AG10803 (cell line): Measurements from ENCODE around the gene ATP8A2.

Experiments used
- DNase-seq: peaks from one replicate; pipeline ENCODE4 v3.0.0; 2010; ENCODE audit warnings: low read depth
- H3K4me3 ChIP-seq: 2 replicates; pipeline ENCODE4 v1.5.1; 2011; ENCODE audit warnings: mild to moderate bottlenecking, low read length, control low read depth
- TF ChIP-seq, protein P1 (sequence below): conservative IDR thresholded peaks from 2 replicates; pipeline ENCODE4 v1.5.1; 2011; ENCODE audit warnings: mild to moderate bottlenecking, low read length, control low read depth, inconsistent platforms

The ATP8A2 gene

DNA sequence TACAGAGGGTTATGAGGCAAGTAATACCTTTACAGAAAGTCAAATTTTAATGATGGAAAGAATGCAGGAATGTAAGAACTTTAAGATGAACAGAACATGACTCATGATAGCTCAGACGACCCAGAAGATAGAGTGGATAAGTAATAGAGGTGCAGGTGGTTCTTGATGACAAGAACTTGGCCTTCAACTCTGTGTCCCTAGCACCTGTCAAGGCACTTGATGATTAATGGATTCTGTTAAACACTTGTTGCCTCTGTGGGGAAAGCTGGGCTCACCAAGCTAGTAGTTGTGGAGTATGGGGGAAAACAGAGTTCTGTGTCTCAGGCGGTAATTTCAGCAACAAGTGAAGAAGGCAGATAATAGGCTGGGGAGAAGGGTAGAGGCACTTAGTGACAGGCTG, 306.2 kb downstream of the ATP8A2 start:
- no peak for DNase-seq
- H3K4me3 ChIP-seq = no peak overlapping the region
- TF ChIP-seq, protein P1, sequence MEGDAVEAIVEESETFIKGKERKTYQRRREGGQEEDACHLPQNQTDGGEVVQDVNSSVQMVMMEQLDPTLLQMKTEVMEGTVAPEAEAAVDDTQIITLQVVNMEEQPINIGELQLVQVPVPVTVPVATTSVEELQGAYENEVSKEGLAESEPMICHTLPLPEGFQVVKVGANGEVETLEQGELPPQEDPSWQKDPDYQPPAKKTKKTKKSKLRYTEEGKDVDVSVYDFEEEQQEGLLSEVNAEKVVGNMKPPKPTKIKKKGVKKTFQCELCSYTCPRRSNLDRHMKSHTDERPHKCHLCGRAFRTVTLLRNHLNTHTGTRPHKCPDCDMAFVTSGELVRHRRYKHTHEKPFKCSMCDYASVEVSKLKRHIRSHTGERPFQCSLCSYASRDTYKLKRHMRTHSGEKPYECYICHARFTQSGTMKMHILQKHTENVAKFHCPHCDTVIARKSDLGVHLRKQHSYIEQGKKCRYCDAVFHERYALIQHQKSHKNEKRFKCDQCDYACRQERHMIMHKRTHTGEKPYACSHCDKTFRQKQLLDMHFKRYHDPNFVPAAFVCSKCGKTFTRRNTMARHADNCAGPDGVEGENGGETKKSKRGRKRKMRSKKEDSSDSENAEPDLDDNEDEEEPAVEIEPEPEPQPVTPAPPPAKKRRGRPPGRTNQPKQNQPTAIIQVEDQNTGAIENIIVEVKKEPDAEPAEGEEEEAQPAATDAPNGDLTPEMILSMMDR = no peak

DNA sequence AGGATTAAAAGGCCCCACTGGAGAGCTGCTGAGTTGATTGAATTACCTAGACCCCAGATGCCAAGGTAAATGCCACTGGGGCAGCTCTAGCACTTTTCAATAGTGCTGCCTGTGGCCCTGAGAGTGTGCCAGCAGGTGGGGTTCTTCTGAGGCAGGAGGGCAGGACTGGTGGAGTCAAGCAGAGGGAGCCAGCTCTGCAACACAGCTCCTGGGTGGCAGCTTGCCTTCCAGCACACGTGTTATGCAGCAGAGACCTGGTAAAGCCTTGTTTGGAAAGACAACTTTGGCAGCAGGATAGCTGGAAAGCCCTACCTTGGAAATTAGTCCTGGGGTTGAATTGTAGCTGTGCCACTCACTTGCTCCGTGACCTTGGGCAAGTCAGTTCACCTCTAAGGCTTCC, 306.6 kb downstream of the ATP8A2 start:
- TF ChIP-seq, protein P1 = no peak
- no peak for DNase-seq

DNA sequence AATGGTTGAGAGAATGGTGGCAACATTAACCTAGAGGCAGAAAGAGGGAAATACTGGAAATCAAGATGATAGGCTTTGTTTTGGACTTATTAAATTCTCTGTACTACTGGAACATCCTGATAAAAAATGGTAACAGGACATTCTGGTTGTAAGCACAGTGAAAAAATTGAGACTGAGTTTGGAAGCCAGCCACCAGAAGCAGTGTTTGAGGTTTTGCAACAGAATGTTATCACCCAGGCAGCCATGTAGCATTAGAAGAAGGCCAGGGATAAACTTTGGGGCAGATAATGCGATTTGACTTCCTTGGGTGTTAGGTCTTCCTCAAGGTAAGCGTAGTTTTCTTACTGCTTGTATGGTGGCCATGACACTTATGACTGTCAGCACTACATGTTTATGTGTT, 307.4 kb downstream of the ATP8A2 start:
- DNase-seq = no peak
- no peak overlapping the region for H3K4me3 ChIP-seq
- TF ChIP-seq, protein P1 = no peak

More for the DNA sequence above, 306.6 kb downstream of the ATP8A2 start:
- H3K4me3 ChIP-seq = no peak overlapping the region

DNA sequence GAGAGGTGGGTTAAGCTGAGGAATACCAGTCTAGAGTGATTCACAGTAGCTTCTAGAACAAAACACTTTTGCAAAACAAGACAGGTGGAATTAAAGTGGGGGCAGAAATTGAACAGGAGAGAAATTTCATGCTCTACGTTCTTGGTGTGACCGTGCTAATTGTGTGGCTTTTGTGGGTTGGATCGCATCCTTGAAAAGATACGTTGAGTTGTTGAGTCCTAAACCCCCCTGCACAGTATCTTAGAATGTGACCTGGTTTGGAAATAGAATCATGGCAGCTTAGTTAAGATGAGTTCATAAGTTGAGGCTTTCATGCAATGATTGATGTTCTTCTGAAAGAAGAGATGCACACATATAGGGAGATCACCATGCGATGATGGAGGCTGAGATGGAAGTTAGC, 308.2 kb downstream of the ATP8A2 start:
- DNase-seq = no peak
- no peak overlapping the region for H3K4me3 ChIP-seq
- TF ChIP-seq, protein P1 = no peak

DNA sequence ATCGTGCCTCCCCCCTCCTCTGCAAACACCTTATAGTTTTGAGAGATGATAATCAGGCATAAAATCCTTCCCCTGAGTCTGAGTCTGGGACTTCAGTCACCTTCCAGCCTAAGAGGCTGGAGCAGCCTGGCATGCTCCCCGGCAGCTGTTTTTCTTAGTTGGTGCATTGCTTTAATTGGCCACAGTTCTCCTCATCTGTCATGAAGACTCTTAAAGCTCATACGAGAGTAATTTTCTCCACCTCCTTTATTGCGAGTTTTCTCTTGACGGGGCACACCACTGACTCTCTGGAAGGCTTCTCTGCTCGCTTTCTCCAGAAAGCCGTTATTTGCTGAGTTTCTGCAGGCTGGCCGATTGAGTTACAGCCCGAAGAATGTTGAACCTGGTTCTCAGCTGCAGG, 310.5 kb downstream of the ATP8A2 start:
- TF ChIP-seq, protein P1 = no peak
- DNase-seq = no peak
- H3K4me3 ChIP-seq = no peak overlapping the region

DNA sequence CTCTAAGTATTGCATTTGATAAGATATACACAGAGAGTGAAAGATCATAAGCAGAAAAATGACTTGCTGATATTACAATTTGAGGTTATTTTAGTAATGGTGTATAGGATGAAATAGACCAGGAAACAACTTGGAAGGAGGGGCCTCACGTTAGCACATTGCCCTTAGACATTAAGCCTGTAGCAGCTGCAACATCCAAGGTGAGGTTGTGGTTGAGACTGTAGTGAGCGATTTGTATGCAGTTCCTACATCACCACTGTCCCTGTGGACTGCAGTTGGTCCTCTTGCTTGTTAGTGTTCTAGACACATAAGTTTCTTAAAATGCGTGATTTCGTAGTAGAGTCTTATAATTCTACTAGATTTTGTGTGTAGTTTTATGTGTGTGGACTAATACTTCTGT, 311.3 kb downstream of the ATP8A2 start:
- H3K4me3 ChIP-seq = no peak overlapping the region
- TF ChIP-seq, protein P1 = no peak
- DNase-seq = no peak

DNA sequence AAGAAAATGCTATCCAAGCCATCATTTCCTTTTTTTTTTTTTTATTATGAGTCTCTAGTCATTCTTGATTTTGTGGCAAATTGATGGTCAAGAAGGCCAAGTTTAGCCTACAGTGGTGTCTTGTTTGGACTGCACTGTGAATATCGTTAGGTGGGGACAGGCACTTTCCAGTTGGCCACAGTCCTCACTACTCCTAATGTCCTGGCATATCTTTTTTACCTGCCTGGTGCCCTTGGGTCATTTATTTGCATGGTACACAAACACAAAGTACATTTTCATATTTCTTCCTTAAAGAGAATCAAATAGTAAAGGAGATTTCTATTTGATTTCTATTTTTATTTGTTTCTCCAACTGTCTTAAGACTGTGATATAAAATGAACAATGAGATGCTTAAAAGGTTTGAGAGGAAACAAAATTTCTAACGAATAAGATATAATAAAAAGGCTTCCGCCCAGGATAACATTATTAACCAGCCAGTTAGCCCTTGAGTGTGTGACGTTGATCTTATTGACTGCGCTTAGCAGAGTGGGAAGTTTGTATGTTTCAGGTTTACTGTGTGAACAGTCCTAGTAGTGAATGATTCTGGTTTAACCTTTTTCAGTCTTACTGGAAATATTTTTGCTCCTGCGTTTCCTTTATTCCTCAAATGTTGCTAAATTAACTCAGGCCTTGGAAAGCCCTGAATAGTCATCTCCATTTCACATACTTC, 312.0 kb downstream of the ATP8A2 start:
- H3K4me3 ChIP-seq = no peak overlapping the region
- TF ChIP-seq, protein P1 = no peak
- DNase-seq = no peak
